Pons (tissue), 1 donor: ENCODE measurements around the gene NRXN2.
A peak's percentile ranks its signal among the peaks of the same experiment; 100 is the strongest.

Source experiments
- DNase-seq: peaks from one replicate; pipeline ENCODE4 v3.0.0-alpha.2; 2016; ENCODE audit warnings: low spot score

Gene NRXN2

DNA sequence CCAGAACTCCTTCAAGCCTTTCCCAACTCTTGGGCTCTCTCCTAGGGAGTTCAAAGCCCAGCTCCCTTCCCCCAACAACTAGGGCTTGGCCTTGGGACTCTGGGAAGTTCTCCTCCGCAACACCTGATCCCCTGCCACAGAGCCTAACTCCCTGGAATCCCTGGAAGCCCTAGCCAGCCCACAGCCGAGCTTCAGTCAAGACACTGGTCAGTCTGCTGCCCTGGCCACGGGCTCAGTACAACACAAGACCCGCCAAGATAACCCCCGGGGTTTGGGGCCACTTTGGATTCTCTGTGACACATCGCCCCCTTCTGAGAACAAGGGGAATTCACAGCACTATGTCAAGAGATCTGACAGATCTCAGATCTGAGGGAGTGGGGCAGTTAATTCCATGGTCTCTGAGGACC is 73.7 kb downstream of the NRXN2 start:
- DNase-seq = no peak

DNA sequence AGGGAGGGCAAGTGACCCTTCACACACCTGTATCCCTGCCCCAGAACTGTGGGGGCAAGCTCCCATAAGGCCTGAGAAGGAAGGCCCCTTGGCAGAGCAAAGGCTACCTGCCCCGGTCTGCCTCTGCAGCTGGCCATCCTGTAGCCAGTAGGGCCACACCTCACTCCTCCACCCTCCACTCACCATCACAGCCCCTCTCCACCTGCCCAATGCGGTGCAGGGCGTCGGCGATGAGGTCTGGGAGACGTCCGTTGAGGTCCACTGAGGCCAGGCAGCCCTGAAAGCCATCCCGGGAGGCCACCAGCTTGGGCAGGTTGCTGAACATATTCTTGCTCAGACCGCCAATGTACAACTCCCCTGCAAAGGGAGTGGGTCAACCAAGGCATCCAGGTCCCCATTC is 74.4 kb downstream of the NRXN2 start:
- DNase-seq = no peak

DNA sequence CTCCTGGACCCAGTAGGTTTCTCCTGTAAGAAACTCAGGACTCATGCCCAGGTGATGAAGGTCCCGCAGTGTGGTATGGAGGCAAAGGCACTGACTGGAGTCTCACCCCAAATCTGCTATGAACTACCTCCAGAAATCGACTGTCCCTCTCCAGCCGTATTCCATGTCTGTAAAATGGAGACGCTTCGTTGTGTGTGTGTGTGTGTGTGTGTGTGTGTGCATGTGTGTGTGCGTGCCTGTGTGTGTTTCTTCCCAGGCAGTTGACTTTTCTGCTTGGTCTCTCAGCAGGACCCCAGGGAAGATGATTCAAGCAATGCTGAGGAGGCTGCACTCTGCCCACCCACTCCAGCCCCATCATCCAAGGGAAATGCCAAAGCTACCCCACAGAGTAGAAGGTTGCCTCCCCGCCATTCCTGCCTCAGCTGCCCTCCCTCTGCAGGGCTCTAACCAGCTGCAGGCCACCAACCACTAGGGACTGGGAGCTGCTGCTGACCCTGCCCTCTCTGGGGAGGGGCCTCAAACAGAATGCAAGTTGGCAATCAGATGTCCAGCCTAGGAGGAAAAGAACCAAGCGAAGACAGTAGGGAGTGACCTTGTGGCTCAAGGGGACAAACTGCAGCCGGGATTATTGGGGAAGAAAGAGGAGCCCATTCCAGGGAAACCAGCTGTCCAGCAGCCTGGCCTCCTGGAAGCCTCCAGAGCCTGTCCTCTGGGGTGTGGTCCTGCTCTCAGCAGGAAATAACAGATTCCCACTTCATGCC is 75.8 kb downstream of the NRXN2 start:
- DNase-seq = no peak

DNA sequence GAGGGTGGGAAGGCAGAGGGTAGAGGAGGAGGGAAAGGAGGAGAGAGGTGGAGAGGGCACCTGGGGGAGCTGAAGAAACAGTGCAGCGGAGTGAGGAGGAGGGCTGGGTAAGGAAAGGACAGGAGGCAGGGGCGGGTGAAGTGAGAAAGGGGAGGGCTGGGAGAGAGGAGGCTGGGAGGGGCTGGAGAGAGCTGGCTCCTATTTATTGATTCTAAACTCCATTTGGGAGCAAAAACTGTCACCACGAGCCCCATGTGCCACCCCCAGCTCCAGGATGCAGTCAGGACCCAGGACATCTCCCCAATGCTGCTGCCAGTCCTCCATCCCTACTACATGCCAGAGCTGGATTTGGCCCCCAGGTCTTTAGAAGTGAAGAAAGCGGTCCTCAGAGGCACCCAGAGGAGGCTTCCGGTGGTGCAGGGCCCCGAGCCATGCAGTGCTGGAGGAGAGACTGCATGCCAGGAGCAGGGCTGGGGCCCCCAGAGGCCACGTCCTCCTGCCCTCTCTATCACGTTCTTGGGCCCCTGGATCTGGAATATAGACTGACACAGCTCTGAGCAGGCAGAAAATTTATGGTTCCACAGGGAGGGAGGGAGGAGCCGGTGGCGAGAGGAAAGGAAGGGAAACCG is 78.2 kb downstream of the NRXN2 start:
- no peak for DNase-seq

DNA sequence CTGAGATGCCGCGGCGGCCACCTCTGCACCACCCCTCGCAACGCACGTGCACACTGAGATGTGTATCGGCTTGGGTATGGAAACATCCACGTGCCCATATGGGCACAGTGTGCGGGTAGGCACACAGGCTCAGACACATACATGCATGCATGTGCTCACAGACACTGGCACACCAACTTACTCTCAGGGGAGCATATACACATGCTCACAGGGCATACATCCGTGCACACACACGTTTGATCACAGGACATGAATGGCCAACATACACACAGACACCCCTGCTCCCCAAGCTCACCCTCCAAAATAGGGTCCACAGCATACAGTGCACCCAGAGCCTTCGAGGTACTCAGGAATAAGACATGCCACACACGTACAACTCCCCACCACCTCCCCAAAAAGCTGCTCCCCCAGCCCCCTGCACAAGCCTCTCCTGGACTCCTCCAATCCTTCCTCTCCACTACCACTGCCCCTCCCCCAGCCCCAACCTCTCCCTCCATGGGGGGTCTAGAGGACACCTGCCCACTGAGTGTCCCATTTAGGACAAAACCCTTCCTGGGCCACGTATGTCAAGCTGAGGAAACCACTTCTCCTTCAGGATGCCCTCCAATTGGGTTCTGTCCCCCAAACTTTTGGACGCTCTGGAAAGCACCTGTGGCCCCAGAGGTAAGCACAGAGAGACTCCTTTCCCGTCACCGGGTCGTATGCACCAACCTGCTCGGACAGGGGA is 78.9 kb downstream of the NRXN2 start:
- no peak for DNase-seq

DNA sequence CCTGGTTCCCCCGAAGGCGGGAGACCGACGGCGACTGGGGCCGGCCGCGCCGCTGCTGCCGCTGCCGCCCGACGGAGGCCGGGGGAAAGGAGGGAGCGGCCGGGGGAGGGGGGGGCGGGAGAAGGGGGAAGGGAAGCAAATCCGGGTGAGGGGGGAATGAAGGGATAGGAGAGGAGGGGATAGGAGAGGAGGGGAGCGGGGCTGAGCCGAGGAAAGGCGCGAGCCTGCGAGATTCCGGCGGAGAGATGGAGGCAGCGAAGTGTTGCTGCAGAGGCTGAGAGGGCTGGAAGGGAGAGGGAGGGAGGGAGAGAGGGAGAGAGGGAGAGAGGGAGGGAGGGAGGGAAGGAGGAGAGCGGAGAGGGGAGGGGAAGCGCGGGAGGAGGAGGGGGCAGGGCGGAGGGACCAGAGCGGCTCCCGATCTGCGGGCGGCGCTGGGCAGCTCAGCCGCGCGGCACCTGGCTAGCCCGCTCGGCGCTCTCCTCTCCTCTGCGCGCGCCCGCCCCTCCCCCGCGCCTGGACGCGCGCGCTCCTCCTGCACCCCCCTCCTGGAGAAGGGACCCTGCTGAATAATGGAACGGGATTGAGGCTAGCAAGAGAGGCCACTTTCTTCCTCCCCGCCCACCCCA is 79.6 kb downstream of the NRXN2 start:
- peak; percentile 38 for DNase-seq

DNA sequence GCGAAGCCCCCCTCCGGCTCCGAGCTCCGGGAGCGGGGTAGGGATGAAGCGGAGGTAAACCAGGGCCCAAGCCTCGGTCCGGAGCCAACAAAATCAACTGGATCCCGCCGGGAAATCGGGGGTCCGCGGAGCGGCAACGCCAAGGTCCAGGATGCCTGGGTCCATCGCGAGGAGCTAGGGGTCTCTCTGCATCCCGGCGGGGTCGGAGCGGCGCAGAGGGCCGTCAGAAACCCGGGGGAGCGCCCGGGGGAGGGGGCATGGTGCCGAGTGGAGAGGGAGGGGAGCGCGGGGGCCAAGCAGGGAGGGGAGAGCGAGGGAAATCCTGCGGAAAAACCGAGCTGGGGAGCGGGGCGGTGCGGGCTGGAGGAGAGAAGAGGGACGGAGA is 80.1 kb downstream of the NRXN2 start:
- DNase-seq = no peak

DNA sequence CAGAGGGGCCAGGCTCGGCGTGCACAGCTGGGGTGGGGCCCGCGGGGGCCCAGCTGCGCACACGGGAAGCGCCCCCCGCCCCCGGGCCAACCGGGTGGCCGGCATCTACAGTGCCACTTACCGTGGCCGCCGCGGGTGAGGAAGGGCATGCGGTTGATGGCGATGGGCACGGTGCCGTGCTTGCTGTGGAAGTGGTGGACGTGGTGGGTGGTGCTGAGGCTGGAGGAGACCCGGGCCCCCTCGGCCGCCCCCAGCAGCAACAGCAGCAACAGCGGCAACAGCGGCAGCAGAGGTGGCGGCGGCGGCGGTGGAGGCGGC is 80.6 kb downstream of the NRXN2 start:
- no peak for DNase-seq

DNA sequence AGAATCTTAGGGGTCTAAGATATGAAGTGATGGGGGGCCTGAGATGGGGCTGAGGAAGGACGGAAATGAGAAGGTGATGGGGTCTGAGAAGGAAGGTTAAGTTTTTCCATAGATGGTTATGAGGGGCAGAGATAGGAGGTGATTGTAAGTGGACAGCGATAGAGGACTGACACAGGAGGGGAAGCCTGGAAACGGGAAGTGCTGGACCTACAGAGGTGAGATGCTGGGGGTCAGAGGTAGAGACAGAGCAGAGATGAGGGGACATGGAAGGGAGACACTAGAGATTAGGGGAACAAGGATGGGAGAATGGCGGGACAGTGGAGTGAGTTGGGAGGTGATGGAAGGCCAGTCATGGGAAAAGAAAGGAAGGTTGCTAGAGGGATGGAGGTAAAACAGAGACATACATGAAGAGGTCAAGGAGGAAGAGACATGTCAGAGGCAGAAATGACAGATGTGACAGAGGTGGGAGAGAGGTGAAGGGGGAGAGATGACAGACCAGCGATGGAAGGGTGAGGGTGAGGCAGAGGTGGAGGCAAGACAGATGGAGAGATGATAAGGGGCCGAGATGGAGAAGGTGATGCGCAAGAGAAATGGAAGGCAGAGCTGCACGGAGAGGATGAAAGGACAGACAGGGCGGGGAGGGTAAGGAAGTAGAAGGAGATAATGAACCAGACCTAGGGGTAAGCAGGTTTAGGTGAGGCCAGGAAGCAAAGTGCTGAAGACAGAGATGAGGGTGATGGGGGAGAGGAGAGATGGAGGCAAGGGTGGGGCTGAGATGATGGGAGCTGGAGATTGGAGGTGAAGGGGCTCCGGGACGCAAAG is 81.2 kb downstream of the NRXN2 start:
- no peak for DNase-seq

DNA sequence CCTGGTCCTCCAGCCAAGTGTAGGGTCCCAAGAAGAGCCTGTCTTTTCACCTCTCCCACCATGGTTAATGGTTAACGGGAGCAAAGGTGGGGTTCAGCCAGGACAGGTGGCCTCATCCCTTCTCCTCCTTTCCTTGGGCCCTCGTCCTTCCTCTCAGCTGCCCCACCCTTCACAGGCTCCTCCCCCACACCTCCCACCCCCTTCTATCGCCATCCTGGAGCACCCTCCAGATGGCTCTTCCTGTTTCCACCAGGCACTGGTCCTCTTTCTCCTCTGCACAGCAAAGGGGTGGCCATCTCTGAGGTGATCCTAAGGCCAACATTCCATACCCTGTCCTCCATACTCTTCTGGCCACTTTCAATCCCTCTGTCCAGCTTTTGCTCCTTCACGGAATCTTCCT is 83.1 kb downstream of the NRXN2 start:
- DNase-seq = no peak

DNA sequence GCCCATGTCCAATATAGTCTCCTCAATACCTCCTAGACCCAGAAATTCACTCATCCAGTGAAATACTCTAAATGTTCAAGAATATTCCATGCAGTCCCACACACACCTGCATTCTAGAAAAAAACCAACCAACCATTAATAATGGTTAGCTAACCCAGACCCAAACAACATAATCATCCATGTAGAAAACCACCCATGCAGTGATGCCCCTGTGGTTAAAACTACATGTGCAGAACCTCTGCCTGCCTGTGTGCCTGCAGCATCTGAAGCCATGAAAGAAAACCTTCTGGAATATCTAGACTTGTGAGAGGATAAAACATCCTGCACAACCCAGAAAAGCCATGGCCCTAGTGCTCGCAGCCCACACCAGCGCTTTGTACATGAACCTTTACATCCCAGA is 84.2 kb downstream of the NRXN2 start:
- DNase-seq = no peak

DNA sequence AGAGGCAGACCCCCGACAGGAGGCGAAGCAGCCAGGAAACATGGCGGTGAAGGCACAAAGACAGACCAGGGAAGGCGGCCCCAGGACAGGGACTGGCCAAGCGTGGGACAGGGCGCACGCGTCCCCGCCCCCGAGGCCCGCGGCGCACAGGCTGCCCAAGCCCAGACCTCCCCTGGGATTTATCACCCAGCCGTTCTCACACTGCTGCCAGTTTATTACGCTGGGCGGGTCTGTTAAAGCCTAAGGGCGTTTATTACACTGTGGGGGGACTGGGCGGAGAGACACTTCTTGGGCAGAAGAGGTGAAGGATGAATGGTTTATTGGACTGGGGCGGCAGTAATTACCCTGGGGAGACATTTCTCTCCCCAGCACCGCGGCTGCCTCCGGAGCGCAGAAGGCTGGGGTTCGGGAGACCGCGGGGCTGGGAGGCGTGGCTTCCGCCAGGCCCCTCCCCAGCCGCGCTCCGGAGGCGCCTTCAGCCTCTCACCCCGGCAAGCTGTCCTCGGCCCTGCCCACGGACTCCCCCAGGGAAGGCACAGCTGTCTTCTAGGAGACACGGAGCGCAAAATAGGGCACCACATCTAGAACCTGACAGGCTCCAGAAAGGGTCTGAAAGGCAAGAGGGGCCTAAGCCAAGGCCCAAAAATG is 84.9 kb downstream of the NRXN2 start:
- DNase-seq = no peak

DNA sequence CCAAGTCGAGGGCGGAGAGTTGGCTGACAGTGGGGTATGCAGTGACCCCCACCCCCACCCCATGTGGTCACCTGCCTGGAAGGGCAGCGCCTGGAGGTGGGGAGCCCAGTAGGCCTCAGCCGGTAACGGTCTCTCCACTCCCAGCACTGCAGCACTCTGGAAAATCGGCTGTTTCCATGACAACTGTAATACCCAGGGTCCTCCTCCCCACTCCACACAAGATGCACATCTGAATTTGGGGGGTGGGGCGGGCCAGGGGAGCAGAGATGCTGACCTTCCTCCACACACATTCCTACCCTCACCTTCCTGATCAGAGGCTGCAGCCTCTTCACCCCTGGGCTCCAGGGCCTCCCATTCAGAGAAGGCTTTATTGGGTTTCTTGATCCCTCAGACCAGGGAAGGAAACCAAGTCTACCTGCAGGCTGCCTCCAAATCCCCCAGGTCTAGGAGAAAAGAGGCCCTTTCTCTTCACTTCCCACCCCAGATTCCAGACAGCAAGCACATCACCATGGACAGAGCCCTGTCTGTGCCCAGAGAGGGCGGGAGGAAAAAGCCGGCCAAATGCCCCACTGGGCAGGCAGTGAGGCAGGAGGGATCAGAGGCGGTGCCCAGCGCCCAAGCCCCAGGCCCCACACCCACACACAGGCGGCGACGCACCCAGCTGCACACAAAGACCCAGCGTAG is 85.5 kb downstream of the NRXN2 start:
- DNase-seq = no peak

DNA sequence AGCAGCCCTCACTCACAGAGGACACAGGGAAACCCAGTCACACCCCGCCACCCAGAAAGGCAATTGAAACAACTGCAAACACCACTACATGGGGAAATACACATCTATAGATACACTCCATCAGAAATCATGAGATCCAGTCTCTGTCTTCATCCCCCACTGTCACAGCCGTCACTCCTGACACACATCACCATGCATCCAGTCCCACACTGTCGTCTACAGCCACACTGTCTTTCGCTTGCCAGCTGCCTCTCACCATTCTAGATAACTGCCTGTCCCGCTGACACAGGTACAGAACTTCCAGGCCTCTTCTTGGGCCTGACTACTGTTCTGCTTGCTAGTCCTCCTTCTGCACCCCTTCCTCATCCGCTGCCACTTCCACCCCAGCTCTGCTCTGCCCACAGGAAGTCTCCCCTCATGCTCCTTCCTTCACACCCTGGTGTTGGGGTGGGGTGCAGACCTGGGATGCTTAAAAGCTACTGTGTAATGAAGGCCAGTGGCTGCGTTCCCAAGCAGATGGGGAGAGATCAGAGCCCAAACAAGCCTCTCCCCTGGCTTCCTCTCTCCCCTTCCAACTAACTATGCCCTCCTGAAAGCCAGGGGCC is 89.3 kb downstream of the NRXN2 start:
- DNase-seq = no peak

DNA sequence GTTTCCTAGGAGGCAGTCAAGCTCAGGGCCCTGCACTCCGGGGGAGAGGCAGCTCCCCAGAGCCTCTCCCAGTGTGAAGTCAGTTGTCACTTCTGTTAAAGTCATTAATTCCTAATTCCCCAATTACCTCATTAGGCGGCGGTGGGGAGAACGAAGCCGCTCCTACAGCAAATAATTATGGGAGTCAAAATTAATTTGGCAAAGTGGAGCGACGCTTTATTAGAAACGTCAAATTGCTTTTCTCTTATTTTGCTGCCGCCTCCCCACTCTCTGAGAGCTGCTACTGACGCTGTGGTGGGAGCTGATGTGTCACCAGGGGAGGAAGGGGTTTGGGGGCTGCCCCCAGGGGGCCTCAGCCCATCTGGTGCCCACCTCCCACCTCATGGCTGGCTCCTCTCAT is 90.3 kb downstream of the NRXN2 start:
- DNase-seq = no peak

DNA sequence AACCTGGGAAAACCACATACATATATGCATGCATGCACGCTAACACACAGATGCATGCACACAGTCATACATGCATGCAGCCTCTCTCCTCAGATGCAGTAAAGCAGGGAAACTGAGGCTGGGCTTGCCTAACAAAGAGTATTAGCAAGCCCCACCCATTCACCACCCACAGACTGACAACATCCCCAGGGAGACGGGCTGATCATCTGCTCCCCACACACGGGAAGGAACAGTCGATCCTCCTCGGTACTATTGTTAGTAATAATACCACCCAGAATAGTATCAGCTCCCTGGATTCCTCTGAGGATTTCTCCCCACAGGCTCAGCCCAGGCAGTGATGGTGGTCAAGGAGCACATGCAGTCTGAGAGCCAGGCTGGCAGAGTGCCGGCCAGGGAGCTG is 90.8 kb downstream of the NRXN2 start:
- DNase-seq = no peak

DNA sequence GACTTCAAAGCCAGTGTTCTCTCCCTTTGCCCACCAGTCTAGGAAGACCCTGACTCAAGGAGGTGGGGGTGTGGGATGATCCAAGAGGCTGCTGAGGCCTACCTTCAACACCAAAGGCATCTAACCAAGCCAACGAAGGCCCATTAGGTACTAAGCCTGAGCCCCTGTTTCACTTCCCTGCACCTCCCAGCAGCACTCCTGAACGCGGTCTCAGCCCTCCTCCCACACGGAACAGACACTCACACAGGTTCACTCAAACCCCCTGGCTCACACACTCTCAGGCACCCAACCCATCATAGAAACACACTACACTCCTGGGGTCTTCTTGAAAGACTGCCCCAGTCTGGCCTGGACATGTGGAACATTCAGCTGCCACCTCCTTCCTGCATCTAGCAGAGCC is 91.3 kb downstream of the NRXN2 start:
- DNase-seq = no peak

DNA sequence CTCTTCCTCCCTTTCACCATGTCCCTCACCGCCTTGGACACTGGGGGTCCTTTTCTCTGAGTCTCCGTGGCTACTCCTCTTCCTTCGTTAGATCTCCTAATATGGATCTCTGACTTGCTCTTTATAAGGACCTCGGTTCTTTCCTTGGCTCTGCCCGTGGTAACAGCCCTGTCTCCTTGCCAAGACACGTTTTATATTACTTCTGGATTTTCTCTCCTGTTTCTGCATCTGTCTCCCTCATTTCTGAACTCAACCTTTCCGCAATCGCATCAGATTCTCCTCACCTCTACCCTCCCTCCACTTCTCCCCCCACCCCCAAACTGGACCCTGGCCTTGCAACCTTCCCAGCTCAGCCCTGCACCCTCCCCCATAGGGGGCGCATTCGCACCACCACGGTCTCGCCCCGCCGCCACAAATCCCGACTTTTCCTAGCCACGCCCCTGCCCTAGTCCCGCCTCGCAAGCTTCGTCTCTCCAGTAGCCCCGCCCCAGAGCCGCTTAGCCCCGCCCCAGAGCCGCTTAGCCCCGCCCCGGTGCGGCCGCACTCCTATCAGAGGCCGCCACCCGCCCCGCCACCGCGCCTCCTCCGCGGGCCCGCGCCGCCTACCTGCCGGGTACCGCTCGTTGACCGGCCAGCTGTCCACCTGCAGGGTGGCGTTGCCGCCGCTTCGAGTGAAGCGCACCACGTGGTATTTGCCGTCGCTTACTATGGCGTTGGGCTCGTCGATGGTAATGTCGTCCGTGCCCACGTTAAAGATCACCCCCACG is 93.0 kb downstream of the NRXN2 start:
- no peak for DNase-seq

DNA sequence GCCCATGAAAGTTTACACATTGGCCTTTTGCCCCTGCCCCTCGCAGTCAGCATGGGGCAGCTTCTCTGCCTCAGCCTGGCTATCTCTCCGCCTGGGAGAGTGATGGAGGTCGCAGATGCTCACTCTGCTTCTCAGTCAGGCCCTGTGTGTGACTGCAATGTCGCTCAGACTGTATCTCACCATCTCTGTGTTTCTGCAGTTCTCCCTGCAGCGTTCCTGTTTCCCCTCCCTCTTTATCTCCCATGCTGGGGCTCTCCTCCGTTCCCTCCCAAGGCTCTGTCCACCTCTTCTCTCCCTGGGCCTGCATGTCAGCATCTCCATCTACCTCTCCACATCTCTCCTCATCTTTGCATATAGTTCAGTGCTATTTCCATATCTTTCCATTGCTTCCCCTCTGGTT is 93.9 kb downstream of the NRXN2 start:
- no peak for DNase-seq

DNA sequence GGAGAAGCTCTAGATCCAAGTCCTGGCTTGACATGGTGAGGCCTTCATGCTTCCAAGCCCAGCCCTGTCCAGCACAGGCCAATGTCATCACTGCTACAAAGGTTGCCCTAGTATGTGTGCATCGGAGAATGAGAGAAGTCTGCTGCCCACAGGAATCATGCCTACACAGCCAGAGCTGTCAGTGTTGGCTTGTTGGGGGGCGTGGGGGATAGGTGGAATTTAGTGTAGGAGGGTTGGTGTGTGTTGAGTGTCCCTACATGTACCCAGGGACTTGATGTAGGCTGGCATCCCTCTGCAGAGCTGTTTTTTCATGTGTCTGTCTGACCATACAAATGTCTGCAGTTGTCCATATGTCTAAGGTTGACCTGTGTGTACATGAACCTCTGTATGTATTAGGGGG is 94.4 kb downstream of the NRXN2 start:
- no peak for DNase-seq
